ENCODE data around the gene SELE. TPM values are rescaled to one million over a fixed set of nuclear protein-coding genes. Genes with fewer than 3 reads are reported as not detected.

The SELE gene
- total RNA-seq, 1 experiment from 2014 or later = not detected

GRCh38 chr1:169707912-169708604 lies 25.8 kb downstream of the SELE start:
- intact Hi-C loops (cut with micrococcal nuclease; ENCODE audit: unreplicated experiment) = no loop called here
- no peaks in the 10 kb centered on the region for H3K9me3 Mint-ChIP-seq (ENCODE audit: unreplicated experiment)
- no peak overlapping the region for H3K4me3 Mint-ChIP-seq (ENCODE audit: unreplicated experiment)
- ChIA-PET CTCF (no interaction called here), POLR2A (no interaction called here)
- BruUV-seq (replicated peaks) = no TSS peak
- Histone ChIP-seq H3K27me3 (replicated peaks; ENCODE audit: control insufficient read depth, insufficient read depth, low read length) (no peaks in the 10 kb centered on the region), H3K4me1 (peaks cover 20% of the 10 kb centered on the region), H3K9me3 (no peaks in the 10 kb centered on the region; the same call in 1 of the 2 replicates), H3K36me3 (ENCODE audit: control insufficient read depth, insufficient read depth, low read length) (no peaks in the 10 kb centered on the region), H3K4me3 (ENCODE audit: low read depth, low read length) (no peak overlapping the region)
- H3K4me1 Mint-ChIP-seq (ENCODE audit: low read depth, unreplicated experiment) = peaks cover 25% of the 10 kb centered on the region
- DNase-seq = no peak
- no peaks in the 10 kb centered on the region for H3K27me3 Mint-ChIP-seq (ENCODE audit: insufficient read depth, unreplicated experiment)
- no peak overlapping the region for H3K27ac Mint-ChIP-seq (ENCODE audit: unreplicated experiment)
- H3K36me3 Mint-ChIP-seq (ENCODE audit: insufficient read depth, unreplicated experiment) = no peaks in the 10 kb centered on the region
- no peak for TF ChIP-seq CTCF (IDR thresholded peaks at IDR 0.05; ENCODE audit: insufficient read depth in 1 of 2, low read depth in 1 of 2, low read length in 1 of 2, severe bottlenecking in 1 of 2, unreplicated experiment in 1 of 2)

GRCh38 chr1:169704797-169705196 lies 29.1 kb downstream of the SELE start:
- Mint-ChIP-seq H3K9me3 (ENCODE audit: unreplicated experiment) (no peaks in the 10 kb centered on the region), H3K27ac (ENCODE audit: unreplicated experiment) (no peak overlapping the region), H3K4me1 (ENCODE audit: low read depth, unreplicated experiment) (peaks cover 18% of the 10 kb centered on the region), H3K4me3 (ENCODE audit: unreplicated experiment) (no peak overlapping the region), H3K36me3 (ENCODE audit: insufficient read depth, unreplicated experiment) (no peaks in the 10 kb centered on the region), H3K27me3 (ENCODE audit: insufficient read depth, unreplicated experiment) (no peaks in the 10 kb centered on the region)
- no TSS peak for BruUV-seq (replicated peaks)
- ChIA-PET POLR2A (no interaction called here), CTCF (no interaction called here)
- TF ChIP-seq CTCF (IDR thresholded peaks at IDR 0.05; ENCODE audit: insufficient read depth in 1 of 2, low read depth in 1 of 2, low read length in 1 of 2, severe bottlenecking in 1 of 2, unreplicated experiment in 1 of 2) = no peak
- intact Hi-C loops (cut with micrococcal nuclease; ENCODE audit: unreplicated experiment) = no loop called here
- Histone ChIP-seq H3K9me3 (no peaks in the 10 kb centered on the region), H3K36me3 (ENCODE audit: control insufficient read depth, insufficient read depth, low read length) (no peaks in the 10 kb centered on the region), H3K4me3 (ENCODE audit: low read depth, low read length) (no peak overlapping the region), H3K4me1 (peaks cover 14% of the 10 kb centered on the region), H3K27me3 (replicated peaks; ENCODE audit: control insufficient read depth, insufficient read depth, low read length) (no peaks in the 10 kb centered on the region)
- no peak for DNase-seq

GRCh38 chr1:169701261-169702005 lies 32.4 kb downstream of the SELE start:
- ChIA-PET CTCF (no interaction called here), POLR2A (no interaction called here)
- BruUV-seq (replicated peaks) = no TSS peak
- no peaks in the 10 kb centered on the region for H3K9me3 Mint-ChIP-seq (ENCODE audit: unreplicated experiment)
- DNase-seq = no peak
- H3K27ac Mint-ChIP-seq (ENCODE audit: unreplicated experiment) = no peak overlapping the region
- peaks cover 13% of the 10 kb centered on the region for H3K4me1 Mint-ChIP-seq (ENCODE audit: low read depth, unreplicated experiment)
- intact Hi-C loops (cut with micrococcal nuclease; ENCODE audit: unreplicated experiment) = no loop called here
- H3K4me1 ChIP-seq = peaks cover 14% of the 10 kb centered on the region
- H3K9me3 ChIP-seq = no peaks in the 10 kb centered on the region
- H3K4me3 ChIP-seq (ENCODE audit: low read depth, low read length) = no peak overlapping the region
- no peaks in the 10 kb centered on the region for H3K27me3 Mint-ChIP-seq (ENCODE audit: insufficient read depth, unreplicated experiment)
- no peak overlapping the region for H3K4me3 Mint-ChIP-seq (ENCODE audit: unreplicated experiment)
- TF ChIP-seq CTCF (IDR thresholded peaks at IDR 0.05; ENCODE audit: insufficient read depth in 1 of 2, low read depth in 1 of 2, low read length in 1 of 2, severe bottlenecking in 1 of 2, unreplicated experiment in 1 of 2) = no peak
- no peaks in the 10 kb centered on the region for H3K36me3 ChIP-seq (ENCODE audit: control insufficient read depth, insufficient read depth, low read length)
- H3K36me3 Mint-ChIP-seq (ENCODE audit: insufficient read depth, unreplicated experiment) = no peaks in the 10 kb centered on the region
- H3K27me3 ChIP-seq (replicated peaks; ENCODE audit: control insufficient read depth, insufficient read depth, low read length) = no peaks in the 10 kb centered on the region

All from Caco-2 (cell line).